Posterior vena cava (tissue), 2 donors: ENCODE data around the gene CD74. TPM values are rescaled to one million over a fixed set of nuclear protein-coding genes. Genes with fewer than 3 reads are reported as not detected.
A peak's percentile ranks its signal among the peaks of the same experiment; 100 is the strongest.
"Not testable (repeated sequence)": the region's sequence is repeated elsewhere in the genome, so short reads cannot be mapped to it uniquely, and the experiment has no call there.

Experiments
- DNase-seq: peaks from one replicate; pipeline ENCODE4 v3.0.0-alpha.2; 2020; ENCODE audit warnings: low spot score
- intact Hi-C, 2 donors: fragments of 100-400 bp; cut with DNase I; formaldehyde crosslinking; loops; one replicate each; pipeline versions ENCODE4 v1.14.1 to v1.14.2; 2022 to 2023
- total RNA-seq, 2 donors: library from RNA; stranded (reverse); fragmentation: NEBNext Ultra II Directional; extraction: Animal tissue kit (Norgen Biotek cat#: 25700); gene quantifications; one replicate each; pipeline ENCODE4 v1.2.1, GENCODE V29; 2021
- donor health status: DM: yes; HTN: yes; CAD: no.
- donor health status: DM: yes; HTN: yes; CAD: no.

The CD74 gene
- total RNA-seq, 2 donors from 2014 or later, result 279 to 566 TPM

- intact Hi-C loops, result not testable (repeated sequence)
- DNase-seq, result peak; percentile 43
Measured at GRCh38 chr5:150413902-150414790, 1.4 kb upstream of the CD74 start.

- intact Hi-C loops, result no loop called here
- DNase-seq, result no peak
Measured at GRCh38 chr5:150413176-150413901, 629 bp upstream of the CD74 start.

GRCh38 chr5:150411245-150411979, 1.3 kb downstream of the CD74 start:
- DNase-seq, result no peak
- intact Hi-C loops, result no loop called here

- intact Hi-C loops, result no loop called here
- DNase-seq, result no peak
Measured at GRCh38 chr5:150410524-150411244, 2.0 kb downstream of the CD74 start.

GRCh38 chr5:150409638-150410523, 2.8 kb downstream of the CD74 start:
- intact Hi-C loops, result no loop called here
- DNase-seq, result no peak

GRCh38 chr5:150408231-150408943, 4.3 kb downstream of the CD74 start:
- no peak for DNase-seq
- intact Hi-C loops, result no loop called here

GRCh38 chr5:150407096-150407720, 5.5 kb downstream of the CD74 start:
- no peak for DNase-seq
- intact Hi-C loops, result no loop called here

GRCh38 chr5:150406723-150407095, 6.0 kb downstream of the CD74 start:
- intact Hi-C loops, result no loop called here
- no peak for DNase-seq

- intact Hi-C loops, result no loop called here
- DNase-seq, result no peak
Measured at GRCh38 chr5:150406103-150406722, 6.5 kb downstream of the CD74 start.

- DNase-seq, result no peak
- intact Hi-C loops, result no loop called here
Measured at GRCh38 chr5:150404941-150405816, 7.5 kb downstream of the CD74 start.

- no peak for DNase-seq
- intact Hi-C loops, result no loop called here
Measured at GRCh38 chr5:150404535-150404934, 8.2 kb downstream of the CD74 start.

- intact Hi-C loops, result no loop called here
- no peak for DNase-seq
Measured at GRCh38 chr5:150404121-150404520, 8.6 kb downstream of the CD74 start.

GRCh38 chr5:150402901-150403342, 9.8 kb downstream of the CD74 start:
- intact Hi-C loops, result no loop called here

GRCh38 chr5:150402229-150402773, 10.4 kb downstream of the CD74 start:
- intact Hi-C loops, result no loop called here
- DNase-seq, result no peak

More at GRCh38 chr5:150402901-150403342, 9.8 kb downstream of the CD74 start:
- no peak for DNase-seq

GRCh38 chr5:150401376-150402228, 11.1 kb downstream of the CD74 start:
- no peak for DNase-seq
- intact Hi-C loops, result no loop called here
